ENCODE results near the gene KLKB1.

- TF ChIP-seq EZH2 (IDR thresholded peaks at IDR 0.05; ENCODE audit: low read length) = no peak
- TF ChIP-seq CTCF (optimal IDR thresholded peaks at IDR 0.05 in 1 of 3, IDR thresholded peaks at IDR 0.05 in 1 of 3, conservative IDR thresholded peaks at IDR 0.05 in 1 of 3; ENCODE audit: extremely low read depth in 1 of 3, insufficient read depth in 2 of 3, low read length in 3 of 3) = peak in 2 of 3 experiments; percentile 25 to 44
These were observed 35.9 kb upstream of the KLKB1 start, which contains the start of gene CYP4V2 for GRCh38 chr4:186191200-186192065.
